HG03064 (cell line): ENCODE results near the gene CABP1.
"Not testable (repeated sequence)": the region's sequence is repeated elsewhere in the genome, so short reads cannot be mapped to it uniquely, and the experiment has no call there.

ENCODE experiments used
- ATAC-seq: cut with Tn5 transposase; IDR thresholded peaks from one replicate; pipeline ENCODE4 v1.9.1; 2021; ENCODE audit warnings: low read depth; ENCODE audit not compliant: unreplicated experiment

The CABP1 gene

DNA sequence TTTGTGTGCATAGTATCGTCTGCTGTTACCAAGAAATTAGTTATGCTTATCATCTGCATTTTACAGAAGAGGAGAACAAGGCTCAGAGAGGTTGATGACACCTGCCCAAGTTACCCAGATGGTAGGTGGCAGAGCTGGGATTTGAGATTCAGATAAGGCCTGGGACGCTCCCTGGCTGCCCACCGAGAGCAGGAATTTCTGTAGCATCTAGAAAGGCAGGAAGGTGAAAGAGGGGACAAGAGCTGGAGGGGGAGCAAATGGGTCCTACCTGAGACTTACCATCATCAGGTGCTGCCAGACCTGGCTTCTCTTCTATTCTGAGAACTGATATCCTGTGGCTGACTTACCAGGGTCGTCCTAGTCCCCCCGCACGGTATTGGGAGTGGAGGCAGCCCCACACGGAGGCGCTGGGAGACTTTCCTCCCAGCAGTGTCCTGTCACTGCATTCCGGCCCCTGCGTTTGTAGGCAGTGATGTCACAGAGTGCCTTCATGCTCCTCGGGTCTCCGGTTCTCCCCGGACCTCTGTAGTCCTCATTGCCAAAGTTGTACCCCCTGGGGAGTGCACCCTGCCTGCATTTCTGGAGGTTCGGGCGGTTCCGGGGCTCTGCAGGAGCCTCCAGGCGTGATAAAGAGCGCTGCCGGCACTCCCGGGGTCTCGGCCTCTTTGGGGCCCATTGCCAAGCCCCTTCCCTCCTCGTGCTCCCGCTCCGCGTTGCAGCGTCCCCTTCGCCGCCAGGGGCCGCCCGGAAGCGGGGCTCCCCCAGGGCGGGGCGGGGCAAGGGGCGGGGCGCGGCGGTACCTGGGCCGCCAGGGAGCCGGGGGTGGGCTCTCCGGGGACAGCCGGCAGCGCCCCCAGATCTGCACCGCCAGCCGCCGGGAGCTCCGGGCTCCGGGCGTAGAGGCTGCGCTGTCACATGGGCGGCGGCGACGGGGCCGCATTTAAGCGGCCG, at the start of gene CABP1:
Gene CABP1, plus strand, starts transcription at position 856 of the 951 bp plus-strand sequence. Its CDS starts 60 bp downstream, at position 916.
- ATAC-seq, result no peak

DNA sequence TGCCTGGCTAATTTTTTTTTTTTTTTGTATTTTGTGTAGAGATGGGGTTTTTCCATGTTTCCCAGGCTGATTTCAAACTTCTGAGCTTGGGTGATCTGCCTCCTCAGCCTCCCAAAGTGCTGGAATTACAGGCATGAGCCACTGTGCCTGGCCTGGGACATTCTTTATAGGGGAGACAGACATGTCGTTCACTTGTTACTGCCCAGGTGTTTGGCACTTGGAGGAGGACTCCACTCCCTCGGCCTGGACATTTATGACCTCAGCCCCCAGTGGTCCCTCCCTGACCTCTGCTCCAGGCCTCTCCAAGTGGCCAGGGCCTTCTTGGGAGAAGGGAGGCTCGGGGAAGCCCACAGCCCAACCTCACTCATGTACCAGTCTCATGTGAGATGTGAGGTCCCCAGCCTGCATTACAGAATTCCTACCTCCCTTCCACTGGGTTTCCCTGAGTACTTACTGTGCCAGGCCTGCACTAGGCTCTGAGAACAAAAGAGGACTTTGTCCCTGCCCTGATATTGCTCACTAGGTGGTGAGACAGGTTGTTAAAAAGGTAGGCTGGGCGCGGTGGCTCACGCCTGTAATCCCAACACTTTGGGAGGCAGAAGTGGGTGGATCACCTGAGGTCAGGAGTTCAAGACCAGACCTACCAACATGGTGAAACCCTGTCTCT, 49.6 kb upstream of the CABP1 start:
- ATAC-seq, result no peak

DNA sequence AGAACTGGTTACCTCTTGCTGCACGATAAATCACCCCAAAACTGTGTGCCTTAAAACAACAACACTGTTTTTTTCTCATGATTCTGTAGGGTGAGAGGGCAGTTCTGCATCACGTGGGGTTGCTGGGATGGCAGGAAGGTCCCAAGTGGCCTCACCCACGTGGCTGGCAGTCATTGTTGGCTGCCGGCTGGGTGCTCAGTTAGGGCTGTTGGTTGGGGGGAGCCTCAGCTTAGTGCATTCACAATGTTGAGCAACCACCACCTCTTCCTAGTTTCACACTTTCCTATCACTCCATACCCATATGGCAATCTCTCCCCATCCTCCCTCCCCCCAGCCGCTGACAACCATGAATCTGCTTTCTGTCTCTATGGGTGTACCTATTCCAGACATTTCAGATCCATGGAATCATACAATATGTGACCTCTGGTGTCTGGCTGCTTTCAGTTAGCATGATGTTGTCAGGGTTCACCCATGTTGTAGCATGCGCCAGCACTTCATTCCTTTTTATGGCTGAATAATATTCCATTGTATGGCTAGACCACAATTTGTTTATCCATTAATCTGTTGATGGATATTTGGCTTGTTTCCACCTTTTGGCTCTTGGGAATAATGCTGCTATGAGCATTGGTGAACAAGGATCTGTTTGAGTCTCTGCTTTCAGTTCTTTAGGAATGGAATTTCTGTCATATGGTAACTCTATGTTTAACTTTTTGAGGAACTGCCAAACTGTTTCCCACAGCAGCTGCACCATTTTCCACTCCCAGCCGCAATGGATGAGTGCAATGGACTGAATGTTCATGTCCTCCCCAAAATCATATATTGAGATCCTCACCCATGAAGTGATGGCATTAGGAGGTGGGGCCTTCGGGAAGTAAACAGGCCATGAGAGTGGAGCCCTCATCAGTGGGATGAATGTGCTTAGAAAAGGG, 48.0 kb upstream of the CABP1 start:
- no peak for ATAC-seq

DNA sequence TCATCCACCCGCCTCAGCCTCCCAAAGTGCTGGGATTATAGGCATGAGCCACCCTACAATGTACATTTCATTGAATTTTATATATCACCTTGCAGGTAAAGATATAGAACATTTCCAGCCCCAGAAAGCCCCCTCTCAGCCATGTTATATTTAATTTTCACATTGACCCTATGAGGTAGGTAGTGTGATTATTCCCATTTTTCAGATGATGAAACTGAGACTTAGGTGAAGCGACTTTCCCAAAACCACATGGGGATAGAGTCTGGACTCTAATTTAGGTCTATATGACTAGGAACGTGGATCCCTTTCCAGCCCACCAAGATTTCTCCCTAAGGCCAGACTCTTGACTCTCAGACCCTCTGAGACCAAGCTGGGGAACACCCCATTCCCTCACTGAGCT, 43.5 kb upstream of the CABP1 start:
- no peak for ATAC-seq

DNA sequence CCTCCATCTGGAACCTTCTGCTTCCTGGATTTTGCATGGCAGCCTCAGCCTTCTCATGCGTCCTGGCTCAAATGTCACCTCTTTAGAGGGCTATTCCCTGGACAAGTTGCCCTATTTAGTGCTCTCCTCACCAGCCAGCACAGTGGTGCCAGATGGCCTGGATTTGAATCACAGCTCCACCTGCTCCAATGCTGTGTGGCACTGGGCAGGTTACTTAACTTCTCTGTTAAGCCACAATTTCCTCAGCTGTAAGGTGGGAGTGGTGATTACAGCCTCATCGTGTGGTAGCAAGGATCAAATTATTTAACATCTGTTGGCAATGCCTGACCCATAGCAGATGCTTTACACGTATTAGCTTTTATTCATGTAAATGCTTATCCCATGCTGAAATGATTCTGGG, 42.6 kb upstream of the CABP1 start:
- ATAC-seq, result no peak

DNA sequence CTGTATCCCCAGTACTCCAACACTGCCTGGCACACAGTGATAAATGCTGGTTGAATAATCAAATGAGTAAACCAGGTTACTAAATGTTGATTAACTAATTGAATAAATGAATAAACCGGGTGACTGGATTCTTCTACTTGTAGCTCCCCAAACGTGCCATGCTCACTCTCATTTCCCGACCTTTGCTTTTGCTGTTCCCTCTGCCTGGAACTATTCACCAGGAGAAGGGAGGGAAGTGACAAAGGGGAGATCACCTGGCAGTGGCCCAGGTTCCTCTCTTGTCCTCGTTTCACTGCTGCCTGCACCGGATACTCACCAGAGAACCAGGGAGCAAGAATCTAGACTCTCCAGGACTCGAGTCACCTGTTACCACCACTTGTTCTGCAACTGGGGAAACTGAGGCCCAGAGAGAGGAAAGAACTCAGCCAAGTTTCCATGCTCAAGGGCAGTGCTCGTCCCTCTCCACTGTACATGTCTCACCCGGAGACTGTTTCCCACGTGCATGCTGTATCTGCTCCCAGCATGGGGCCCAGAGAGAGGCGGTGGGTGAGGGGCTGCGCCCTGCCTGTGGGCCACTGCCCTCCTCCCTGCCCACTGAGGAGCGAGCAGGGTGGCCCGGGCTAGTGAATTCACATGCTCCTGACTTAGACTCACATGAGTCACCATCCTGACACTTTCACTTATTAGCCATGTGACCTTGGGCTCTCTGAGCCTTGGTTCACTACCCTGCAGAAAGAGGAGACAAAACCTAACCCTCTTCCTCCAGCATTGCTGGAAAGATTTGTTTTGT, 41.6 kb upstream of the CABP1 start:
- ATAC-seq, result no peak

DNA sequence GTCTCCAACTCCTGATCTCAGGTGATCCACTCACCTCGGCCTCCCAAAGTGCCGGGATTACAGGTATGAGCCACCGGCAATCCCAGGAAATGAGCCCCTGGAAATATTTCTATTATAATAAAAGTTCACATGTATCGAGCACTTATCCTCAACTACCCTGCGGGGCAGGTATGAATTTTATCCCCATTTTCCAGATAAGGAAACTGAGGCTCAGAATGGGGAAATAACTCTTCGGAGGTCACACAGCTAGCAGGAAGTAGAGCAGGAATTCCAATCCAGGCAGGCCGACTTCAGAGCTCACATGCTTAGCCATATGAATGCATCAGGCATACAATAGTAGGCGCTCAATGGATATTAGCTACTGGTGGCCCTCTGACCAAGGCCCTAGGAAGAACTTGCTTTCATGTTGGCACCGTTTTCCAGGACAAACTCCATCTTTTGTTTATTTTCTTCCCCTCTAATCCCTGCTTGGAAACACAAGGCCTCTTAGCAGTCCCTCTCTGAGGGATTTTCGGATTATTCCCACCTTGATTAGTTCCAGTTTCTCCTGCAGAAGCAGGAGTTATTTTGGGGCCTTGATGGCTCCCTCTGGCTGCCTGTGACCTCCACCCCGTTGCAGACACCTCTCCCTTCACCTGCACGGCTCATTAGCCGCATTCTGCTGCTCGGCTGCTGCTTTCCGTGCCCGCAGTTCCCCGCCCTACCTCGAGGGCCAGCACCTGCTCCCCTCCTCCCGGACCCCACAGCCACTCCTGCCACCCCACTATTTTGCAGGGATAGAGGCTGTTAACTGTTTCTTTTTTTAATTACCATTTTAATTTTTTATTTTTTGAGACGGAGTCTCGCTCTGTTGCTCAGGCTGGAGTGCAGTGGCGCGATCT, 40.5 kb upstream of the CABP1 start:
- ATAC-seq, result no peak

DNA sequence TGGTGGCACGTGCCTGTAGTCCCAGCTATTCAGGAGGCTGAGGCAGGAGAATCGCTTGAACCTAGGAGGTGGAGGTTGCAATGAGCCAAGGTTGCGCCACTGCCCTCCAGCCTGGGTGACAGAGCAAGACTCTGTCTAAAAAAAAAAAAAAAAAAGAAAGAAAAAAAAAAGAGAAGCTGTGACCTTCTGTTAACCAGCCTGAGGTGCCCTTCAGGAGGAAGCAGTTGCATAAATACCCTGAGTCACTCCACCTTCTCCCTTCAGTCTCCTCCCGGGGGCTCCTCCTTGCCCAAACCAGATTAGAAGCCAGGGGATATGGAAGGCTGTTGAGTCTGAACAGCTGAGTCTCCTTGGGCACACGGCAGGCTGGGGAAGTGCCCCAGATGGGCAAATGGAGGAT, 38.0 kb upstream of the CABP1 start:
- not testable (repeated sequence) for ATAC-seq

DNA sequence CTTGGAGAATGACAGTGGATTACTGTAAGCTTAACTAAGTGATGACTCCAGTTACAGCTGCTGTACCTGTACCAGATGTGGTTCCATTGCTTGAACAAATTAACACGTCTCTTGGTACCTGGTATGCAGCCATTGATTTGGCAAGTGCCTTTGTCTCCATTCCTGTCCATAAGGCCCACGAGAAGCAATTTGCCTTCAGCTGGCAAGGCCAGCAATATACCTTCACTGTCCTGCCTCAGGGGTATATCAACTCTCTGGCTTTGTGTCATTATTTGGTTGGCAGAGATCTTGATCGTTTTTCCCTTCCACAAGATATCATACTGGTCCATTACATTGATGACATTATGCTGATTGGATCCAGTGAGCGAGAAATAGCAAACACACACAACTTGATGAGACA, 29.9 kb upstream of the CABP1 start:
- no peak for ATAC-seq

DNA sequence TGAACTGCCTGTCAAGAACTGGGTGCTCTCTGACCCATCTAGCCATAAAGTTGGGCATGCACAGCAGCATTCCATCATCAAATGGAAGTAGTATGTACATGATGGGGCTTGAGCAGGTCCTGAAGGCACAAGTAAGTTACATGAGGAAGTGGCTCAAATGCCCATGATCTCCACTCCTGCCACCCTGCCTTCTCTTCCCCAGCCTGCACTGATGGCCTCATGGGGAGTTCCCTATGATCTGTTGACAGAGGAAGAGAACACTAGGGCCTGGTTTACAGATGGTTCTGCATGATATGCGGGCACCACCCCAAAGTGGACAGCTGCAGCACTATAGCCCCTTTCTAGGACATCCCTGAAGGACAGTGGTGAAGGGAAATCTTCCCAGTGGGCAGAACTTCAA, 28.9 kb upstream of the CABP1 start:
- ATAC-seq, result not testable (repeated sequence)

DNA sequence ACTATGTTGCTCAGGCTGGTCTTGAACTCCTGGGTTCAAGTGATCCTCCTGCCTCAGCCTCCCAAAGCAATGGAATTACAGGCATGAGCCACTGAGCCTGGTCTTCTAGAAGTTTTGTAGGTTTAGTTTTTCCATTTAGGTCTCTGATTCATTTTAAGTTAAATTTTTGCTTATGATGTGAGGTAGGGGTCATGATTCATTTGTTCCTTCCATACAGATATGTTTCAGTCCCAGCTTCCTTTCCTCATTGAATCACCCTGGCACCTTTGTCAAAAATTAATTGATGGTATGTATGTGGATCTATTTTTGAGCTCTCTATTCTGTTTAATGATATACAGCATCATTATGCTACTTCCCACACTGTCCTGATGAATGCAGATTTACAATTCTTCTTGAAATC, 25.6 kb upstream of the CABP1 start:
- ATAC-seq, result no peak

DNA sequence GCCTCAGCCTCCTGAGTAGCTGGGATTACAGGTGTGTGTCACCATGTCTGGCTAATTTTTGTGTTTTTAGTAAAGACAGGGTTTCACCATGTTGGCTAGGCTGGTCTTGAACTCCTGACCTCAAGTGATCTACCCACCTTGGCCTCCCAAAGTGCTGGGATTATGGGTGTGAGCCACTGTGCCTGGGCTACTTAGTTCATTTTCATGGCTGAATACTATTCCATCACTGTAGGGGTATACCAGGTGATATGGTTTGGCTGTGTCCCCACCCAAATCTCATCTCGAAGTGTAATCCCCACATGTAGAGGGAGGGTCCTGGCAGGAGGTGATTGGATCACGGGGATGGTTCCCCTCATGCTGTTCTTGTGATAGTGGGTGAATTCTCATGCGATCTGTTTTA, 23.2 kb upstream of the CABP1 start:
- not testable (repeated sequence) for ATAC-seq

DNA sequence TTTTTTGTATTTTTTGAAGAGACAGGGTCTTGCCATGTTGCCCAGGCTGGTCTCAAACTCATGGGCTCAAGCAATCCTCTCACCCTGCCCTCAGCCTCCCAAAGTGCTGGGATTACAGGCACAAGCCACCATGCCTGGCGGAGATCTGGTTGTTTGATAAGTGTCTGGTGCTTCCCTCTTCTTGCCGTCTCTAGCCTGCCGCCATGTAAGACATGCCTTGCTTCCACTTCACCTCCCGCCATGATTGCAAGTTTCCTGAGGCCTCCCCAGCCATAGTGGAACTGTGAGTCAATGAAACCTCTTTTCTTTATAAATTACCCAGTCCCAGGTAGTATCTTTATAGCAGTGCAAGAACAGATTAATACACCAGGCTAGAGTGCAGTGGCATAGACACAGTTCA, 22.7 kb upstream of the CABP1 start:
- ATAC-seq, result not testable (repeated sequence)

DNA sequence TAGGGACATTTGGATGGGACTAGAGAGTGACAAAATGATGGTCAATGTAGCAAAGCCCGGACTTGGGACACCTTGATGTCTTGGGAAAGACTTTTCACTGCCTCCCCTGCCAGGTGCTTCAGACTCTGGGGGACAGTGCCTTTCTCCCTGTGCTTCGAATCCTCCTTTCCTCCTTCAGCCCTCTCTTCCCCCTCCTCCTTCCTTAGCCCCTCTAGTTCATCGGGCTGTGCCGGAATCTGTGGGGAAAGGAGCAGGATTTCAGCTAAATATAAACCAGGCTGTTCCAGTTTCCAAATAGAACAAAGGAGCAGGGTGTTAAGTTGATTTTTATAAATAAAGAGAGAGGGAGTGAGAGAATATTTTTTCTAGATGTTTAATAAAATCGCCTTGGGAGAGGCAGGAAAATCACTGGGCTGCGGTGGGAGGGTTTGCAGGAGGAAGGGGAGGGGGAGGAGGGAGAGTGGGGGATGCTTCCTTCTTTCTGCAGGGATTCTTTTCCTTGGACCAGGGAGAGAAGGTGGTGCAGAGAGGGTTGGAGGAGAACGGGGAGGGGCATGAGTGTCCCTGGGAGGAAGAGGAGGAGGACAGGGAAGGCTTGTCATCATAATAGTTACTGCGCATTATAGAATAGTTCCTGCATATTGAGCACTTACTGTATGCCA, 21.3 kb upstream of the CABP1 start:
- no peak for ATAC-seq

DNA sequence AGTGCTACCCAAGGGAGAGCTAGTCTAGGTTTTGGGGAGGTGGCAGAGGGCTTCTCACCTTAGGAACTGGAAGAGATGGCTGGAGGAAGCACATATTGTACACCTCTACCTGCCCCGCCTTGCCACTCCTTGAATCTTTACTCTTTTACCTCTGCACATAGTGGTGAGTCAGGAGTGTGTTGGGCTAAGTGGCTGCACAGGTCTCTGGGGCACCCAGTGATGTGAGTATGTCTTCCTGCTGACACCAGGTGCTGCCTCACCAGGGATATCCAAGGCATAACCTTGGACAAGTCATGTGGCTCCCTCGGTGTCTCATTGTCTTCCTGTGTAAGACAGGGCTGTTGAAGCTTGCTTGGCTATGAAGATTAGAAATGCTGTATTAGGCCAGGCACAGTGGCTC, 19.8 kb upstream of the CABP1 start:
- ATAC-seq, result no peak

DNA sequence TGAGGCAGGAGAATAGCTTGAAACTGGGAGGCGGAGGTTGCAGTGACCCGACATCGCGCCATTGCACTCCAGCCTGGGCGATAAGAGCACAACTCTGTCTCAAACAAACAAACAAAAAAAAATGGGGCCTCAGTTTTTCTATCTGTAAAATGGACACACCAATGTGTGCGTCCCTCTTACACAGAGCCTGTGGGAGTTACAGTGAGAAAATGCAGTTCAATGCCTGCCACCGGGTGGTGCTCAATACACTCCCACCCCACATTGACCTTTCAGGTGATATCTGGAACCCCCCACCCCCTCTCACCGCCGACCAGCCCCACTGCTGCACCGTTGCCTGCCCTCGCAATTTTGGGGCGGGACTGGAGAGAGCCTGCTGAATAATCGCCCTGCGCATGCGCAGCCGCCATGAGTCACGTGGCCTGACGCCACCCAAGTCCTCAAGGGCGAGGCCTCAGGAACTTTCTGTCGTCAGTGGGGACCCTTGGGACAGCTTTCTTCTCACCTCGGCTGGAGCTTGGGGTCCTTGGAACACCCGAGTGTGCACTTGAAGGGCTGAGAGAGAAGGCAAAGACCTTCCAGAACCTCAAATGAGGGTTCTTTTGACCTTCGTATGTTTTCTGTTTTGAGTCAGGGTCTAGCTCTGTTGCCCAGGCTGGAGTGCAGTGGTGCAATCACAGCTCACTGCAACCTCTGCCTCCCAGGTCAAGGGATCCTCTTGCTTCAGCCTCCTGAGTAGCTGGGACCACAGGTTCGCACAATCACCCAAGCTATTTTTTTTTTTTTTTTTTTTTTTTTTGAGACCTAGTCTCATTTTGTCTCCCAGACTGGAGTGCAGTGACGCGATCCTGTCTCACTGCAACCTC, 14.6 kb upstream of the CABP1 start:
- no peak for ATAC-seq

DNA sequence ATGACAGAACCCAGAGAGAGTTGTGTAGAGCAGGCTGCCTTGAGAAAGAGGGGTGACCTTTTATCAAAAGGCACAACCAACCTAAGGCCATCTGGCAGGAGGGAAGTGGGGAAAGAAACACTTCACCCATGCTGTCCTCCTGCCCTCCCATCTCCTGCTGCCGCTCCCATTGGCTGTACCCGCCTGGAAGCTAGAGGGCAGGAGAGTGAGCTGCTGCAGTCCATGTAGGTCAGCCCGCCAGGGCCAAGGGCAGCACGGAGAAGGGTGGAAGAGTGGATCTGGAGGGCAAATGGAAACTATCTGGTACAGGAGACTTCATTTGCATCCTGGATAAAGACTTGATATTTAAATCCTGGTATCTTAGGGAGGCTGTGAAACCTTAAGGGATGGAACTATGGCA, 11.5 kb upstream of the CABP1 start:
- ATAC-seq, result no peak
